Vagina (tissue), 2 donors: ENCODE data around the gene FAM124A. TPM values are rescaled to one million over a fixed set of nuclear protein-coding genes. Genes with fewer than 3 reads are reported as not detected.

Experiments
- DNase-seq, 2 donors: peaks; one replicate each; pipeline ENCODE4 v3.0.0-alpha.2; 2017; ENCODE audit errors: extremely low spot score in 2 of 2
- H3K27ac ChIP-seq: fragments of 200-600 bp; sonication (generic); one replicate; pipeline ENCODE4 v1.5.1; 2019
- H3K27me3 ChIP-seq: fragments of 200-600 bp; sonication (generic); one replicate; pipeline ENCODE4 v1.5.1; 2019
- H3K36me3 ChIP-seq, 2 donors: fragments of 200-600 bp; sonication (generic); one replicate each; pipeline ENCODE4 v1.5.1; 2017 to 2019
- H3K4me1 ChIP-seq: fragments of 200-600 bp; sonication (generic); one replicate; pipeline ENCODE4 v1.5.1; 2019
- H3K4me3 ChIP-seq, 2 donors: fragments of 200-600 bp; sonication (generic); 1 replicate in 1 of 2; 2 replicates in 1 of 2; pipeline ENCODE4 v1.5.1; 2016 to 2019
- H3K9me3 ChIP-seq: fragments of 200-600 bp; sonication (generic); one replicate; pipeline ENCODE4 v1.5.1; 2019
- CTCF ChIP-seq, 3 experiments: fragments of 450-650 bp in 2 of 3; fragments of 200-600 bp in 1 of 3; sonication (generic) in 1 of 3; IDR thresholded peaks; one replicate each; pipeline ENCODE4 v1.5.1; 2017 to 2019; ENCODE audit warnings: antibody characterized with exemption in 3 of 3, mild to moderate bottlenecking in 2 of 3, moderate library complexity in 2 of 3
- POLR2A ChIP-seq, 2 donors: fragments of 450-650 bp; IDR thresholded peaks; one replicate each; pipeline ENCODE4 v1.6.1; 2017; ENCODE audit warnings: antibody characterized with exemption in 2 of 2, mild to moderate bottlenecking in 2 of 2, moderate library complexity in 2 of 2
- POLR2AphosphoS5 ChIP-seq, 2 donors: sonication (generic); formaldehyde crosslinking; IDR thresholded peaks; one replicate each; pipeline ENCODE4 v1.9.0; 2017; ENCODE audit warnings: antibody characterized with exemption in 2 of 2, mild to moderate bottlenecking in 2 of 2, low read depth in 1 of 2; ENCODE audit not compliant: insufficient read depth in 1 of 2
- intact Hi-C: fragments of 100-400 bp; cut with DNase I; formaldehyde crosslinking; loops from one replicate; pipeline ENCODE4 v1.15.1; 2023
- total RNA-seq: library from RNA; depleted of rRNA; stranded (reverse); fragments of >200 nt; gene quantifications from one replicate; pipeline ENCODE4 v1.2.3, GENCODE V29; 2016

The FAM124A gene
- total RNA-seq, 1 donor from 2014 or later, result 5.4 TPM

GRCh38 chr13:51243227-51243626, 21.0 kb downstream of the FAM124A start:
- intact Hi-C loops, result no loop called here
- H3K9me3 ChIP-seq, result no peaks in the 10 kb centered on the region
- no peak overlapping the region for H3K27ac ChIP-seq
- H3K27me3 ChIP-seq, result no peaks in the 10 kb centered on the region
- H3K4me3 ChIP-seq, result no peak overlapping the region
- no peaks in the 10 kb centered on the region for H3K4me1 ChIP-seq
- DNase-seq, result peak in 1 of 2 donors; percentile 10
- no peak for TF ChIP-seq CTCF (IDR thresholded peaks at IDR 0.05)
- TF ChIP-seq POLR2AphosphoS5 (IDR thresholded peaks at IDR 0.05; ENCODE audit: insufficient read depth in 1 of 2, low read depth in 1 of 2), result no peak
- no peak for TF ChIP-seq POLR2A (IDR thresholded peaks at IDR 0.05)
- H3K36me3 ChIP-seq, result no peaks in the 10 kb centered on the region

- intact Hi-C loops, result no loop called here
- no peak overlapping the region for H3K27ac ChIP-seq
- H3K36me3 ChIP-seq, result no peaks in the 10 kb centered on the region
- H3K9me3 ChIP-seq, result no peaks in the 10 kb centered on the region
- TF ChIP-seq CTCF (IDR thresholded peaks at IDR 0.05) (no peak), POLR2A (IDR thresholded peaks at IDR 0.05) (no peak), POLR2AphosphoS5 (IDR thresholded peaks at IDR 0.05; ENCODE audit: insufficient read depth in 1 of 2, low read depth in 1 of 2) (no peak)
- no peak overlapping the region for H3K4me3 ChIP-seq
- DNase-seq, result peak in 1 of 2 donors; percentile 74
- H3K27me3 ChIP-seq, result no peaks in the 10 kb centered on the region
- H3K4me1 ChIP-seq, result no peaks in the 10 kb centered on the region
Measured at GRCh38 chr13:51243832-51244231, 21.6 kb downstream of the FAM124A start.

- Histone ChIP-seq H3K36me3 (no peaks in the 10 kb centered on the region), H3K4me3 (no peak overlapping the region), H3K27me3 (no peaks in the 10 kb centered on the region), H3K9me3 (no peaks in the 10 kb centered on the region), H3K4me1 (no peaks in the 10 kb centered on the region), H3K27ac (no peak overlapping the region)
- intact Hi-C loops, result no loop called here
- TF ChIP-seq POLR2AphosphoS5 (IDR thresholded peaks at IDR 0.05; ENCODE audit: insufficient read depth in 1 of 2, low read depth in 1 of 2) (no peak), CTCF (IDR thresholded peaks at IDR 0.05) (no peak), POLR2A (IDR thresholded peaks at IDR 0.05) (no peak)
- peak in 1 of 2 donors; percentile 82 for DNase-seq
Measured at GRCh38 chr13:51244637-51245405, 22.6 kb downstream of the FAM124A start.

- H3K36me3 ChIP-seq, result no peaks in the 10 kb centered on the region
- no peaks in the 10 kb centered on the region for H3K27me3 ChIP-seq
- DNase-seq, result no peak
- H3K4me3 ChIP-seq, result no peak overlapping the region
- no peak for TF ChIP-seq POLR2A (IDR thresholded peaks at IDR 0.05)
- H3K4me1 ChIP-seq, result no peaks in the 10 kb centered on the region
- no peak overlapping the region for H3K27ac ChIP-seq
- no peaks in the 10 kb centered on the region for H3K9me3 ChIP-seq
- intact Hi-C loops, result no loop called here
Measured at GRCh38 chr13:51245583-51245982, 23.4 kb downstream of the FAM124A start.

GRCh38 chr13:51246025-51246417, 23.8 kb downstream of the FAM124A start:
- H3K4me3 ChIP-seq, result no peak overlapping the region
- H3K27ac ChIP-seq, result no peak overlapping the region
- no peaks in the 10 kb centered on the region for H3K4me1 ChIP-seq
- TF ChIP-seq CTCF (IDR thresholded peaks at IDR 0.05) (no peak), POLR2A (IDR thresholded peaks at IDR 0.05) (no peak), POLR2AphosphoS5 (IDR thresholded peaks at IDR 0.05; ENCODE audit: insufficient read depth in 1 of 2, low read depth in 1 of 2) (no peak)
- H3K9me3 ChIP-seq, result no peaks in the 10 kb centered on the region
- intact Hi-C loops, result no loop called here
- H3K27me3 ChIP-seq, result no peaks in the 10 kb centered on the region
- no peaks in the 10 kb centered on the region for H3K36me3 ChIP-seq
- peak in 1 of 2 donors; percentile 18 for DNase-seq
